IMR-90 (cell line): ENCODE results near the gene PDZD2.

Source experiments
- CTCF ChIP-seq: conservative IDR thresholded peaks from 2 replicates; pipeline ENCODE4 v1.5.1; 2012; ENCODE audit warnings: mild to moderate bottlenecking, low read depth, low read length, improper control_type of control experiment
- RFX5 ChIP-seq: IDR thresholded peaks from 2 replicates; pipeline ENCODE4 v1.8.0; 2012; ENCODE audit warnings: low read depth, mild to moderate bottlenecking, low read length, moderate library complexity

GRCh38 chr5:31913808-31914207 is 274.9 kb downstream of the PDZD2 start:
- no peak for TF ChIP-seq RFX5
- no peak for TF ChIP-seq CTCF
